HUDEP-2 (cell line): Measurements from ENCODE around the gene EIF2S1.

Experiments used
- DNase-seq, 76 experiments: peaks; one replicate each; lab custom pipeline; 2025; ENCODE audit not compliant: unreplicated experiment in 76 of 76; lab: John Stamatoyannopoulos, UW

Gene EIF2S1

GRCh38 chr14:67429510-67430205 is 69.5 kb downstream of the EIF2S1 start:
- no peak for DNase-seq

DNA sequence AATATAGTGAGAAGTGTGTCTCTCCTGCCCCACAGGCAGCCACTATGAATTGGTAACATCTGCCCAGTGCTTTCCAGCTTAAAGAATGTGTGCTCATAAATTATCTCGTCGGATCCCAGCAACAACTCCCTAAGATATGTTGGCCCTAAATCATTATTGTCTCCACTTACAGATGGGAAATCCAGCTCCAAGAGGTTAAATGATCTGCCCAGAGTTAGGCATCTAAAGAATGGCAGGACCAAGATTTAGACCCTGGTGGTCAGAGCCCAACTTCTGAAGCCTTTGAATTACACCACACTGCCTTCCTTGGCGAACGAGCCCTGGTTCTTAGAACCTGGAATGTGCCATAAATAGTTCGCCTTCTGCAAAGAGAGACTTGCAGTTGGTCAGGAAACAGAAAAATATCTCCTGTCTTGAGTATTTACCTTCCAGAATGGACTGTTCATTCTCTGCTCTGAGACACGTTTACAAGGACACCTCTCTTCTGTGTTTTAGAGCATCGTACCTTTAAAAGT is 72.0 kb downstream of the EIF2S1 start:
- no peak for DNase-seq

DNA sequence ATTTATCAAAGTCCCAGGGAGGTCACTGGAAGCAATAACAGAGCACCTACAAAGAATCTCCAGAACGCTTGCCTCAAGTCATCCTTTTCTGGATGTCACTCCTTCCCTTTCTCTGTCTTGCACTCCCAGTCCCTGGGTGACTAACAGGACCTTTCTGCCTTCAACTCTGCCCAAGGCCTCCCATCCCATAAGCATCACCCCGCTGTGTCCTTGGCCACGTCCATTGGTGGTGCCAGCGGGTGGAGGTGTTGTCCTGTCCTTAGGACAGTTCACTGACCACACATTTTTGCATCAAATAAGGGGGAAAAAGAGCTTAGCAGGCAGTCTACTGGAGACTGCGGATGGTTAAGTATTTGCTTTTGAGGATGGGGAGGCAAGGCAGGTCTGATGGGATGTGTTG is 75.5 kb downstream of the EIF2S1 start:
- no peak for DNase-seq
